SK-N-SH (cell line): ENCODE data around the gene KRTAP1-1. TPM values are rescaled to one million over a fixed set of nuclear protein-coding genes. Genes with fewer than 3 reads are reported as not detected.

Experiments used
- CTCF ChIA-PET: fragments of 300-600, 350-600 bp; formaldehyde crosslinking; extraction: SDS; loops from one replicate; lab custom pipeline; 2021; lab: Yijun Ruan, JAX
- POLR2A ChIA-PET: fragments of 350-600 bp; sonication (Branson Sonifier 250); formaldehyde crosslinking; extraction: SDS; loops from one replicate; lab custom pipeline; 2020; ENCODE audit warnings: antibody characterized with exemption, inconsistent platforms; lab: Yijun Ruan, JAX
- DNase-seq: peaks from one replicate; pipeline ENCODE4 v3.0.0; 2012
- H2AFZ ChIP-seq: fragments of 200-600 bp; sonication (generic); 2 replicates; pipeline ENCODE4 v1.8.1; 2016; ENCODE audit warnings: antibody characterized with exemption, mild to moderate bottlenecking, low read depth
- H3F3A ChIP-seq: fragments of 200-600 bp; sonication (generic); replicated peaks from 2 replicates; pipeline ENCODE3; 2016; ENCODE audit warnings: antibody characterized with exemption, mild to moderate bottlenecking; ENCODE audit not compliant: insufficient read depth
- H3K27ac ChIP-seq, 2 experiments: fragments of 200-500 bp in 1 of 2; fragments of 200-600 bp in 1 of 2; sonication (Bioruptor generic) in 1 of 2; sonication (generic), shearing (Covaris generic) in 1 of 2; 2 replicates each; pipeline versions ENCODE4 v1.5.1 to v1.6.1; 2014 to 2016; ENCODE audit warnings: low read depth in 2 of 2, inconsistent platforms in 1 of 2, low read length in 1 of 2, mild to moderate bottlenecking in 1 of 2, mixed read lengths in 1 of 2
- H3K27me3 ChIP-seq: fragments of 200-600 bp; sonication (generic), shearing (Covaris generic); 2 replicates; pipeline ENCODE4 v1.6.1; 2016; ENCODE audit warnings: mixed run types; ENCODE audit not compliant: insufficient read depth
- H3K36me3 ChIP-seq, 2 experiments: fragments of 200-500 bp in 1 of 2; fragments of 200-600 bp in 1 of 2; sonication (Bioruptor generic) in 1 of 2; sonication (generic) in 1 of 2; replicated peaks in 1 of 2; 2 replicates each; pipeline versions ENCODE3 to v1.5.1; 2014 to 2016; ENCODE audit warnings: low read length in 1 of 2, mild to moderate bottlenecking in 1 of 2; ENCODE audit not compliant: insufficient read depth in 2 of 2, control insufficient read depth in 1 of 2
- H3K4me1 ChIP-seq, 2 experiments: fragments of 200-500 bp in 1 of 2; fragments of 200-600 bp in 1 of 2; sonication (Bioruptor generic) in 1 of 2; sonication (generic), shearing (Covaris generic) in 1 of 2; 2 replicates each; pipeline versions ENCODE4 v1.5.1 to v1.6.1; 2014 to 2016; ENCODE audit warnings: low read depth in 1 of 2, low read length in 1 of 2, mixed run types in 1 of 2; ENCODE audit not compliant: insufficient read depth in 2 of 2, control insufficient read depth in 1 of 2
- H3K4me2 ChIP-seq: fragments of 200-600 bp; sonication (generic), shearing (Covaris generic); 2 replicates; pipeline ENCODE4 v1.6.1; 2017; ENCODE audit warnings: mixed run types
- H3K4me3 ChIP-seq, 2 experiments: fragments of 200-500 bp in 1 of 2; fragments of 200-600 bp in 1 of 2; sonication (Bioruptor generic) in 1 of 2; sonication (generic), shearing (Covaris generic) in 1 of 2; 2 replicates each; pipeline versions ENCODE4 v1.5.1 to v1.8.1; 2014 to 2016; ENCODE audit warnings: low read depth in 2 of 2, inconsistent platforms in 1 of 2, low read length in 1 of 2, mild to moderate bottlenecking in 1 of 2, mixed read lengths in 1 of 2, moderate library complexity in 1 of 2
- H3K79me2 ChIP-seq: fragments of 200-600 bp; sonication (generic); 2 replicates; pipeline ENCODE4 v1.8.1; 2017; ENCODE audit warnings: mild to moderate bottlenecking; ENCODE audit not compliant: insufficient read depth
- H3K9ac ChIP-seq: fragments of 200-600 bp; sonication (generic); 2 replicates; pipeline ENCODE4 v1.6.1; 2017; ENCODE audit warnings: mixed run types
- H3K9me2 ChIP-seq: fragments of 200-600 bp; sonication (generic); 2 replicates; pipeline ENCODE4 v1.6.1; 2017; ENCODE audit warnings: mixed run types
- H3K9me3 ChIP-seq: fragments of 200-600 bp; sonication (generic); 2 replicates; pipeline ENCODE4 v1.6.1; 2017; ENCODE audit warnings: mixed run types, mild to moderate bottlenecking, moderate library complexity
- H4K20me1 ChIP-seq: fragments of 200-600 bp; sonication (generic); 2 replicates; pipeline ENCODE4 v1.6.1; 2017; ENCODE audit warnings: mild to moderate bottlenecking, mixed run types; ENCODE audit not compliant: insufficient read depth
- FOSL2 ChIP-seq: IDR thresholded peaks from 2 replicates; pipeline ENCODE4 v1.4.0; 2012; ENCODE audit warnings: low read depth, mild to moderate bottlenecking, moderate library complexity, borderline replicate concordance
- MEF2A ChIP-seq: IDR thresholded peaks from 2 replicates; pipeline ENCODE4 v1.4.0; 2012; ENCODE audit warnings: low read depth, borderline replicate concordance
- RFX5 ChIP-seq: IDR thresholded peaks from 2 replicates; pipeline ENCODE4 v1.6.1; 2012; ENCODE audit warnings: mild to moderate bottlenecking, improper control_type of control experiment, low read length
- RXRA ChIP-seq: IDR thresholded peaks from 2 replicates; pipeline ENCODE4 v1.4.0; 2012; ENCODE audit warnings: low read depth, mild to moderate bottlenecking, borderline replicate concordance
- SMC3 ChIP-seq: IDR thresholded peaks from 2 replicates; pipeline ENCODE4 v1.6.1; 2012; ENCODE audit warnings: low read depth, low read length, improper control_type of control experiment
- TCF12 ChIP-seq: IDR thresholded peaks from 2 replicates; pipeline ENCODE4 v1.4.0; 2012
- TEAD4 ChIP-seq: IDR thresholded peaks from 2 replicates; pipeline ENCODE4 v1.4.0; 2012; ENCODE audit warnings: mild to moderate bottlenecking, borderline replicate concordance; ENCODE audit not compliant: insufficient read depth
- YY1 ChIP-seq: IDR thresholded peaks from 2 replicates; pipeline ENCODE4 v1.4.0; 2012; ENCODE audit warnings: low read depth, mild to moderate bottlenecking
- WGBS: methylation state at CpG from one replicate; pipeline ENCODE4 v1.1.6; 2017; ENCODE audit warnings: low lambda C conversion rate; 5-methylcytosine and 5-hydroxymethylcytosine counted together
- polyA plus RNA-seq, 3 experiments: library from polyadenylated mRNA; depleted of rRNA; stranded (reverse); fragments of >200 nt; gene quantifications; 2 replicates each; pipeline ENCODE4 v1.2.3, GENCODE V29; 2012
- TF ChIP-seq, protein P1 (sequence below): IDR thresholded peaks from 2 replicates; pipeline ENCODE4 v1.4.0; 2012; ENCODE audit warnings: low read depth, borderline replicate concordance
- TF ChIP-seq, protein P2 (sequence below): IDR thresholded peaks from 2 replicates; pipeline ENCODE4; 2012

KRTAP1-1 gene
- polyA plus RNA-seq, 1 of the 3 experiments (the other 2 are of a cell fraction): not detected

DNA sequence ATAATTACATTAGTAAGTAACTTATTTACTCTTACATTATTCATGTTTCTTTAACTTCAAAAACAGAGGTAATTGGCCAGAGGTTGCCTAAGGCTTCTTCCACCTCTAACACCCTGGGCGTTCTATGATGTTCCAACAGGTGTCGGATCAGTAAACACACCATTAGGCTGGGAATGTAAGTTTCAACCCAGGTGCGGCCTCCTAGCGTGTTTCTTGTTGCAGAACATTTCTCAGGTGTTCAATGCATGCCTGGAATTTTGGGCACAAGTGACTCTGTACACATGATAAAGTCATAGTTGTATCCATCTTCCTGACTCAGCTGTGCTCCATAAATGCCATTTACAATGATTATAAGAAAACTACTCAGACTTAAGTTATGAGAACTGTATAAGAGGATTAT, 12.8 kb upstream of the KRTAP1-1 start:
- H3K9me2 ChIP-seq: no peaks in the 10 kb centered on the region
- no peaks in the 10 kb centered on the region for H4K20me1 ChIP-seq
- no peaks in the 10 kb centered on the region for H3K79me2 ChIP-seq
- no peak overlapping the region for H3K4me3 ChIP-seq
- H2AFZ ChIP-seq: no peak overlapping the region
- no peaks in the 10 kb centered on the region for H3K27me3 ChIP-seq
- peaks cover 0 to 4% of the 10 kb centered on the region in 2 experiments for H3K36me3 ChIP-seq
- H3K4me2 ChIP-seq: no peak overlapping the region
- no peak overlapping the region for H3K9ac ChIP-seq
- CTCF ChIA-PET: interaction anchor here (0.7 kb wide), 1 partner anchor 48 kb away, joined by 3 read pairs; no protein-coding TSS in a partner anchor
- no peak overlapping the region for H3K27ac ChIP-seq
- no peaks in the 10 kb centered on the region for H3K9me3 ChIP-seq
- POLR2A ChIA-PET: no interaction called here
- WGBS: 38% methylated on average over 4 of the region's 4 CpGs
- H3K4me1 ChIP-seq: peaks cover 0 to 5% of the 10 kb centered on the region in 2 experiments; a peak in 1 of 4 replicates
- TF ChIP-seq RFX5: no peak
- no peak for TF ChIP-seq MEF2A
- TF ChIP-seq, protein P1, sequence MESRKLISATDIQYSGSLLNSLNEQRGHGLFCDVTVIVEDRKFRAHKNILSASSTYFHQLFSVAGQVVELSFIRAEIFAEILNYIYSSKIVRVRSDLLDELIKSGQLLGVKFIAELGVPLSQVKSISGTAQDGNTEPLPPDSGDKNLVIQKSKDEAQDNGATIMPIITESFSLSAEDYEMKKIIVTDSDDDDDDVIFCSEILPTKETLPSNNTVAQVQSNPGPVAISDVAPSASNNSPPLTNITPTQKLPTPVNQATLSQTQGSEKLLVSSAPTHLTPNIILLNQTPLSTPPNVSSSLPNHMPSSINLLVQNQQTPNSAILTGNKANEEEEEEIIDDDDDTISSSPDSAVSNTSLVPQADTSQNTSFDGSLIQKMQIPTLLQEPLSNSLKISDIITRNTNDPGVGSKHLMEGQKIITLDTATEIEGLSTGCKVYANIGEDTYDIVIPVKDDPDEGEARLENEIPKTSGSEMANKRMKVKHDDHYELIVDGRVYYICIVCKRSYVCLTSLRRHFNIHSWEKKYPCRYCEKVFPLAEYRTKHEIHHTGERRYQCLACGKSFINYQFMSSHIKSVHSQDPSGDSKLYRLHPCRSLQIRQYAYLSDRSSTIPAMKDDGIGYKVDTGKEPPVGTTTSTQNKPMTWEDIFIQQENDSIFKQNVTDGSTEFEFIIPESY: no peak
- no peak for TF ChIP-seq SMC3
- H3F3A ChIP-seq: peaks cover 13% of the 10 kb centered on the region
- DNase-seq: no peak

DNA sequence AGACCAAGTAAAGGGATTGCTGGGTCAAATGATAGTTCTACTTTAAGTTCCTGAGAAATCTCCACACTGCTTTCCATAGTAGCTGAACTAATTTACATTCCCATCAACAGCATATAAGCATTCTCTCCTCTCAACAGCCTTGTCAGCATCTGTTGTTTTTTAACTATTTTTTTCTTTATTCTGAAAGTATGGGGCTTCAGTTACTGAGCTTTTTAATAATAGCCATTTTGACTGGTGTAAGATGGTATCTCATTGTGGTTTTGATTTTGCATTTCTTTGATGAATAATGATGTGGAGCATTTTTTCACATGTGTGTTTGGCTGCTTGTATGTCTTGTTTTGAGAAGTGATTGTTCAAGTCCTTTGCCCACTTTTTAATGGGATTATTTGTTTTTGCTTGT, 11.3 kb upstream of the KRTAP1-1 start:
- H3K9ac ChIP-seq: no peak overlapping the region
- H3K4me1 ChIP-seq: no peaks in the 10 kb centered on the region
- no peaks in the 10 kb centered on the region for H3K79me2 ChIP-seq
- ChIA-PET POLR2A (no interaction called here), CTCF (interaction anchor here (1.3 kb wide), 1 partner anchor 34 kb away, joined by 5 read pairs; no protein-coding TSS in a partner anchor)
- TF ChIP-seq RXRA (no peak), YY1 (no peak), MEF2A (no peak), TCF12 (peak; percentile 13; the same call in 1 of the 2 replicates)
- TF ChIP-seq, protein P2, sequence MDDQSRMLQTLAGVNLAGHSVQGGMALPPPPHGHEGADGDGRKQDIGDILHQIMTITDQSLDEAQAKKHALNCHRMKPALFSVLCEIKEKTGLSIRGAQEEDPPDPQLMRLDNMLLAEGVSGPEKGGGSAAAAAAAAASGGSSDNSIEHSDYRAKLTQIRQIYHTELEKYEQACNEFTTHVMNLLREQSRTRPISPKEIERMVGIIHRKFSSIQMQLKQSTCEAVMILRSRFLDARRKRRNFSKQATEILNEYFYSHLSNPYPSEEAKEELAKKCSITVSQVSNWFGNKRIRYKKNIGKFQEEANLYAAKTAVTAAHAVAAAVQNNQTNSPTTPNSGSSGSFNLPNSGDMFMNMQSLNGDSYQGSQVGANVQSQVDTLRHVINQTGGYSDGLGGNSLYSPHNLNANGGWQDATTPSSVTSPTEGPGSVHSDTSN: no peak
- H3K9me3 ChIP-seq: no peaks in the 10 kb centered on the region
- H3K4me2 ChIP-seq: no peak overlapping the region
- H3K27ac ChIP-seq: no peak overlapping the region
- peaks cover 10% of the 10 kb centered on the region for H3F3A ChIP-seq
- DNase-seq: no peak
- H3K4me3 ChIP-seq: no peak overlapping the region
- no peaks in the 10 kb centered on the region for H3K27me3 ChIP-seq
- no peaks in the 10 kb centered on the region for H3K9me2 ChIP-seq
- no peaks in the 10 kb centered on the region for H4K20me1 ChIP-seq
- H2AFZ ChIP-seq: no peak overlapping the region
- peaks cover 0 to 4% of the 10 kb centered on the region in 2 experiments for H3K36me3 ChIP-seq

DNA sequence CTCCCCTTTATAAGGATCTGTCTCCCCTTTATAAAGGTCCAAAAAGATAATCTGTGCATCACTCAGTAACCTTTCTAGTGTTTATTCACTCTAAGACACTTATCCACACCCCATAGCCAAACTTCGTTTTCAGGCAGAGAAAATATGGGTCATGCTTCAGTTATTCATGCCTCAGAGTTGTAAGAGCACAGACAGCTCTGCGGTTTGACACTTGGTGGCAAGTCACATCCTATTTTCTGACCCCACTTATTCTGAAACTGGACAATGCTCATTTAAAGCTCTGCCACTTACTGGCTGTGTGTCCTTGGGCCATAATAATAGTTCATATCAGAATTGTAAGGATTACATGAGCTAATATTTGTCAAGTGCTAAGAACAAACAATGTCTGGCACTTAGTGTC, 7.9 kb upstream of the KRTAP1-1 start:
- H3K36me3 ChIP-seq: peaks cover 0 to 4% of the 10 kb centered on the region in 2 experiments
- DNase-seq: no peak
- peak overlapping the region; percentile 44; the same call in 1 of the 2 replicates for H2AFZ ChIP-seq
- H3K4me2 ChIP-seq: peak overlapping the region; percentile 14
- no peaks in the 10 kb centered on the region for H3K27me3 ChIP-seq
- no peak overlapping the region for H3K9ac ChIP-seq
- peaks cover 10% of the 10 kb centered on the region for H3F3A ChIP-seq
- no peaks in the 10 kb centered on the region for H3K9me3 ChIP-seq
- POLR2A ChIA-PET: no interaction called here
- CTCF ChIA-PET: interaction anchor here (1.4 kb wide), 1 partner anchor 614 kb away, joined by 3 read pairs; no protein-coding TSS in a partner anchor
- 10% methylated on average over 2 of the region's 2 CpGs for WGBS
- TF ChIP-seq TEAD4 (no peak), FOSL2 (no peak)
- TF ChIP-seq, all 33 proteins: peak for 0
- no peak overlapping the region for H3K4me3 ChIP-seq
- H3K27ac ChIP-seq: peak overlapping the region in 1 of 2 experiments; percentile 44; a peak in 2 of 4 replicates
- H3K79me2 ChIP-seq: no peaks in the 10 kb centered on the region
- no peaks in the 10 kb centered on the region for H3K9me2 ChIP-seq
- no peaks in the 10 kb centered on the region for H4K20me1 ChIP-seq
- no peaks in the 10 kb centered on the region for H3K4me1 ChIP-seq
